ENCODE measurements around the gene ZNF439. TPM values are rescaled to one million over a fixed set of nuclear protein-coding genes. Genes with fewer than 3 reads are reported as not detected.
"Not testable (repeated sequence)": the region's sequence is repeated elsewhere in the genome, so short reads cannot be mapped to it uniquely, and the experiment has no call there.

Gene ZNF439
- total RNA-seq, 2 donors from 2014 or later = 9.5 to 13.9 TPM

- no peaks in the 10 kb centered on the region for H3K9me3 Mint-ChIP-seq
- H3K27me3 Mint-ChIP-seq = no peaks in the 10 kb centered on the region
- no peak for ATAC-seq
- DNase-seq (ENCODE audit: low spot score) = no peak
- H3K4me3 Mint-ChIP-seq = no peak overlapping the region
- no peak overlapping the region for H3K27ac Mint-ChIP-seq
- no peaks in the 10 kb centered on the region for H3K36me3 Mint-ChIP-seq
- H3K4me1 Mint-ChIP-seq (ENCODE audit: low read depth in 2 of 2) = peaks cover 5 to 7% of the 10 kb centered on the region in 2 donors
Measured at GRCh38 chr19:11882606-11883005, 34.1 kb downstream of the ZNF439 start.

DNA sequence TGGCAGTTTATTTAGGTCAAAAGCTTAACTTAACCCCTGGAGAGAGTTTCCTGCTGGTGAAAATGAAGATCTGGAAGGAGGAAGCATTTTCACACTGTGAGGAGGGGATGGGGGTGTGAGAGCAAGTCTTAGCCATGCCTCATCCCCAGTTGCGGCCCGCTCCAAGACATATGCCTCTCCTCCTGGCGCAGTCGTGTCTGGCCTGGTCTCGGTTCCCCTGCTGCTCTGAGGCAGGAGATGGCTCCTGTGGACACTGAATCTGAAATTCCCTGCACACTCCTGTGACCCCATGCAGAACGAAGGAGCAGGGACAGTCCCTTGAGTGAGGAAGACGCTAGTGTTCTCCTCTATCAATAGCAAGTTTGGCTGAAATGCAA, 38.7 kb downstream of the ZNF439 start:
- peak overlapping the region in 1 of 2 donors; percentile 89 for H3K27ac Mint-ChIP-seq

DNA sequence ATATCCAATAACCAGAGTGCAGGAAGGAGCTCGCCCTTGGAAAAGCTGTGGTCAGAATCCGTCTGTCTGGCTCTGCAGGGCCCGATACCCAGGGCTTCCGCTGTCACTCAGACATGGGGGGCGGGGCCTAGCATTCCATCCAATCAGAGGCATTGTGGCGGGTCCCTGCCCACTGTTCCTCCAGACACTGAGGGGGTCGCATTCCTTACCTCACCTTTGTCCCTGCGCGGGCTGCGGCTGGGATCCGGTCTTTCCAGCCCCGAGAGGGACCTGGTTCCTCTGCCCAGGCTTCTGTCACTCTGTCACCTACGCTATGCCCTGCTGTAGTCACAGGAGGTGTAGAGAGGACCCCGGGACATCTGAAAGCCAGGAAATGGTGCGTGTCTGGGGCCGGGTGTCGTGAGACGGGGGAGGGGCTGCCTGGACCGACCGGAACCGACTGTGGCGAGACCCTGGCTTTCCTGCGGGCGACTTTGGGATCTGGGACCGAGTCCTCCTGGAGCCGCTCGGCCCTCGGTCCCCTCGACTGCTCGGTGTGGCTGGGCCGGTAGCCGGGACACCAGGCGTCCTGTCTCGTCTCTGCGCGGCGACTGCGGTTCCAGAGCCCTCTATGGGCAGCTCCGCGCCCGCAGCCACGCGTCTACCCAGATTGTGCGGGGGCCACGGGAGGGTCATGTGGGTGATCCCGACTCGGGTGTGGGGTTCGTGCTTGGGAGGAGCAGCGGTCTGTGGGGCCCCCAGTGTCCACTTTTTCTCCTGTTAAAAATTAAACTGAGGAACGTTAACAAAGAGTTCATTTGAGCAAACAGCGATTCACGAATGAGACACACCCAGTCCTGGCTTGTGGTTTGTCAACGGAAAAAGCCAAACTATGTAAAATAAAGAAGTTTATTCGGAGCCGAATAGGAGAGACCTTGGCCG, 39.3 kb downstream of the ZNF439 start, which contains the start of gene ZNF69:
Gene ZNF69 (plus strand): TSS at position 172 of the 921 bp plus-strand sequence. CDS start 142 bp downstream, at position 314.
- Mint-ChIP-seq H3K27ac (peak within 1 kb of the TSS; percentile 82 to 89), H3K9me3 (no peaks in the 10 kb centered on the region), H3K4me3 (peak within 1 kb of the TSS; percentile 92), H3K4me1 (ENCODE audit: low read depth in 2 of 2) (peaks cover 14 to 17% of the 10 kb centered on the region in 2 donors), H3K36me3 (no peaks in the 10 kb centered on the region), H3K27me3 (no peaks in the 10 kb centered on the region)
- peak; percentile 90 to 96 for ATAC-seq
- DNase-seq (ENCODE audit: low spot score) = peak; percentile 79

More for the DNA sequence above, 38.7 kb downstream of the ZNF439 start:
- no peaks in the 10 kb centered on the region for H3K36me3 Mint-ChIP-seq
- no peaks in the 10 kb centered on the region for H3K27me3 Mint-ChIP-seq
- DNase-seq (ENCODE audit: low spot score) (no peak), ATAC-seq (peak in 1 of 2 donors; percentile 20)
- H3K4me1 Mint-ChIP-seq (ENCODE audit: low read depth in 2 of 2) = peaks cover 14 to 17% of the 10 kb centered on the region in 2 donors
- H3K4me3 Mint-ChIP-seq = peak overlapping the region; percentile 92
- no peaks in the 10 kb centered on the region for H3K9me3 Mint-ChIP-seq

DNA sequence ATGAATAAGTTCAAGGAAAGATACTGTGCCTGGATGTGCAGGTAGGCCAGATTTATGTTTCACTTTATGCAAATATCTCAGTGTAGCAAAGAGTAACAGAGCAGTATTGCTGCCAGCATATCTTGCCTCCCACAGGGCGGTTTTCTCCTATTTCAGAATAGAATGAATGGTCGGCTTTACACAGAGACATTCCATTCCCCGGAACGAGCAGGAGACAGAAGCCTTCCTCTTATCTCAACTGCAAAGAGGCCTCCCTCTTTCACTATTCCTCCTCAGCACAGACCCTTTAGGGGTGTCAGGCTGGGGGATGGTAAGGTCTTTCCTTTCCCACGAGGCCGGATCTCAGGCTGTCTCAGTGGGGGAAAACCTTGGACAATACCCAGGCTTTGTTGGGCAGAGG, 41.4 kb downstream of the ZNF439 start:
- peaks cover 14 to 18% of the 10 kb centered on the region in 2 donors for H3K4me1 Mint-ChIP-seq (ENCODE audit: low read depth in 2 of 2)
- H3K27ac Mint-ChIP-seq; H3K27me3 Mint-ChIP-seq; DNase-seq (ENCODE audit: low spot score); H3K36me3 Mint-ChIP-seq; ATAC-seq; H3K9me3 Mint-ChIP-seq: not testable (repeated sequence)
- peak overlapping the region; percentile 92 for H3K4me3 Mint-ChIP-seq

DNA sequence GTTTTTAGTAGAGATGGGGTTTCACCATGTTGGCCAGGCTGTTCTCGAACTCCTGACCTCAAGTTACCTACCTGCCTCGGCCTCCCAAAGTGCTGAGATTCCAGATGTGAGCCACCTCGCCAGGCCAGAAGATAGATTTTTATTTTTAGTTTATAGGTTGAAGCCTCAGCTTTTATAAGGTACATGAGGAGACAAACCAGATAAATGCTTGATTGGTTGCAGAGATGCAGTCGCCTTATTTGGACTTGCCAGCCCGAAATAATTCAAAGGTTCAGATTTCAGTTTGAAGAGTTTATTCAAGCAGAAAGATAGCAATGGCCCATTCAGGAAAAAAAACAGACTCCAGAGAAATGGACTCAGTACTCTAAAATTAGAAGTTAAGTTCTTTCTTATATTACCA, 42.1 kb downstream of the ZNF439 start:
- ATAC-seq = no peak
- no peaks in the 10 kb centered on the region for H3K9me3 Mint-ChIP-seq
- H3K36me3 Mint-ChIP-seq = peaks cover 6% of the 10 kb centered on the region
- no peak overlapping the region for H3K27ac Mint-ChIP-seq
- H3K27me3 Mint-ChIP-seq = no peaks in the 10 kb centered on the region
- no peak for DNase-seq (ENCODE audit: low spot score)
- H3K4me1 Mint-ChIP-seq (ENCODE audit: low read depth in 2 of 2) = peaks cover 19 to 24% of the 10 kb centered on the region in 2 donors
- no peak overlapping the region for H3K4me3 Mint-ChIP-seq

DNA sequence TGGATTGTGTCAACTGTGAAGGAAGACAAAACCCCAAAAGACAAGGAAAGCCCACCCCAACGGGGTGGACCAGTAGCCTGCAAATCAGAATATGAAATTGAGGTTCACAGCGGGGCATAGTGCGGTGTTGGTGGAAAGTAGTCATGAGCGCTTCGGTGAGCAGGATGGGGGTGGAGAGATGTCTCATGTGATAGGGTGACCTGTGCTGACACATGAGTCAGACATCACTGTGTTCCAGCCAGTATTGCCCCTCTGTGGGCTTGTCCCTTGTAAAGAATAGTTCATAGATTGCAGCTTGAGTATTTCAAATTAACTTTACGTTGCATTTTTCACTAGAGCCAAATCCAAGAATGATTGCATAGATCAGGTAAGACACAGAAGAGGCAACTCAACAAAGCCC, 46.3 kb downstream of the ZNF439 start:
- Mint-ChIP-seq H3K27ac (no peak overlapping the region), H3K36me3 (peaks cover 12% of the 10 kb centered on the region), H3K4me3 (no peak overlapping the region)

GRCh38 chr19:11902228-11902627, 53.7 kb downstream of the ZNF439 start:
- H3K4me1 Mint-ChIP-seq (ENCODE audit: low read depth in 2 of 2) = no peaks in the 10 kb centered on the region
- no peak overlapping the region for H3K27ac Mint-ChIP-seq
- H3K27me3 Mint-ChIP-seq = no peaks in the 10 kb centered on the region
- H3K4me3 Mint-ChIP-seq = no peak overlapping the region
- peaks cover 43% of the 10 kb centered on the region for H3K36me3 Mint-ChIP-seq
- no peak for ATAC-seq
- DNase-seq (ENCODE audit: low spot score) = no peak
- peaks cover 10% of the 10 kb centered on the region for H3K9me3 Mint-ChIP-seq

More for the DNA sequence above, 46.3 kb downstream of the ZNF439 start:
- Mint-ChIP-seq H3K27me3 (no peaks in the 10 kb centered on the region), H3K4me1 (ENCODE audit: low read depth in 2 of 2) (peaks cover 6 to 7% of the 10 kb centered on the region in 2 donors), H3K9me3 (no peaks in the 10 kb centered on the region)
- DNase-seq (ENCODE audit: low spot score) (no peak), ATAC-seq (no peak)

GRCh38 chr19:11905928-11906327, 57.4 kb downstream of the ZNF439 start:
- no peaks in the 10 kb centered on the region for H3K27me3 Mint-ChIP-seq
- H3K36me3 Mint-ChIP-seq = peaks cover 61% of the 10 kb centered on the region
- ATAC-seq (no peak), DNase-seq (ENCODE audit: low spot score) (no peak)
- H3K4me1 Mint-ChIP-seq (ENCODE audit: low read depth in 2 of 2) = no peaks in the 10 kb centered on the region
- peaks cover 24% of the 10 kb centered on the region for H3K9me3 Mint-ChIP-seq
- H3K27ac Mint-ChIP-seq = no peak overlapping the region
- H3K4me3 Mint-ChIP-seq = no peak overlapping the region

DNA sequence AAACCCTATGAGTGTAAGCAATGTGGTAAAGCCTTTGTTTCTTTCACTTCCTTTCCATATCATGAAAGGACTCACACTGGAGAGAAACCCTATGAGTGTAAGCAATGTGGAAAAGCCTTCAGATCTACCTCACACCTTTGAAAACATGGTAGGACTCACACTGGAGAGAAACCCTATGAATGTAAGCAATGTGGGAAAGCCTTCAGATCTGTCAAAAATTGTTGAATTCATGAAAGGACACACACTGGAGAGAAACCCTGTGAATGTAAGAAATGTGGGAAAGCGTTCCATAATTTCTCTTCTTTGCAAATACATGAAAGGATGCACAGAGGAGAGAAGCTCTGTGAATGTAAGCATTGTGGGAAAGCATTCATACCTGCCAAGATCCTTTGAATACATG, 63.4 kb downstream of the ZNF439 start:
- H3K27ac Mint-ChIP-seq; DNase-seq (ENCODE audit: low spot score); H3K4me3 Mint-ChIP-seq; ATAC-seq; H3K4me1 Mint-ChIP-seq (ENCODE audit: low read depth in 2 of 2); H3K27me3 Mint-ChIP-seq: not testable (repeated sequence)
- peaks cover 19% of the 10 kb centered on the region for H3K9me3 Mint-ChIP-seq
- peaks cover 47% of the 10 kb centered on the region for H3K36me3 Mint-ChIP-seq

GRCh38 chr19:11914417-11915051, 66.0 kb downstream of the ZNF439 start:
- DNase-seq (ENCODE audit: low spot score); H3K27me3 Mint-ChIP-seq; H3K4me1 Mint-ChIP-seq (ENCODE audit: low read depth in 2 of 2); ATAC-seq; H3K4me3 Mint-ChIP-seq; H3K9me3 Mint-ChIP-seq; H3K27ac Mint-ChIP-seq: not testable (repeated sequence)
- peaks cover 21% of the 10 kb centered on the region for H3K36me3 Mint-ChIP-seq

Other genes with a start within 250 kb of the ZNF439 start
- 1 to 10 TPM; 2.8 to 3.2 TPM for gene ZNF823, start 109.8 kb upstream of the ZNF439 start, total RNA-seq
- 10 to 100 TPM in 1 of 2 donors, 1 to 10 TPM in 1; 6.6 to 11.9 TPM for gene ZNF441, start 81.7 kb upstream of the ZNF439 start, total RNA-seq
- gene ZNF491, start 50.2 kb upstream of the ZNF439 start, total RNA-seq = 1 to 10 TPM; 1.7 to 1.8 TPM
- 10 to 100 TPM; 16.7 to 20.1 TPM for gene ZNF440, start 34.5 kb upstream of the ZNF439 start, total RNA-seq
- gene ZNF69, start 39.1 kb downstream of the ZNF439 start, total RNA-seq = 1 to 10 TPM; 3.0 to 3.5 TPM
- 10 to 100 TPM; 21.6 to 35.0 TPM for gene ZNF700, start 76.4 kb downstream of the ZNF439 start, total RNA-seq
- gene ZNF763, start 116.3 kb downstream of the ZNF439 start, total RNA-seq = 1 to 10 TPM; 2.9 to 4.0 TPM
- 1 to 10 TPM; 3.7 TPM for gene ZNF433, start 187.0 kb downstream of the ZNF439 start, total RNA-seq
- gene ZNF878, start 204.2 kb downstream of the ZNF439 start, total RNA-seq = under 1 TPM; 0.39 to 0.48 TPM
- gene ZNF844, start 216.0 kb downstream of the ZNF439 start, total RNA-seq = 1 to 10 TPM; 4.1 to 9.4 TPM

Measured in natural killer cell treated with Interleukin-12 subunit alpha and Interleukin-12 subunit beta and Interleukin-15 and Interleukin-18, amount 100 ng/mL, for 72 hours (primary cell).